Rectal smooth muscle tissue (tissue), 1 donor: ENCODE measurements around the gene RASL10A.
"Not testable (repeated sequence)": the region's sequence is repeated elsewhere in the genome, so short reads cannot be mapped to it uniquely, and the experiment has no call there.

Experiments
- H3K27ac ChIP-seq: one replicate; pipeline ENCODE4 v1.7.0; 2013; ENCODE audit warnings: low read depth, low read length, inconsistent platforms
- H3K27me3 ChIP-seq: one replicate; pipeline ENCODE4 v1.7.0; 2013; ENCODE audit warnings: low read length; ENCODE audit not compliant: control insufficient read depth, insufficient read depth
- H3K36me3 ChIP-seq: one replicate; pipeline ENCODE4 v1.7.0; 2013; ENCODE audit warnings: low read length; ENCODE audit not compliant: control insufficient read depth, insufficient read depth
- H3K4me1 ChIP-seq: one replicate; pipeline ENCODE4 v1.7.0; 2013; ENCODE audit warnings: low read length; ENCODE audit not compliant: control insufficient read depth, insufficient read depth
- H3K4me3 ChIP-seq: one replicate; pipeline ENCODE4 v1.7.0; 2013; ENCODE audit warnings: low read length
- H3K9ac ChIP-seq: one replicate; pipeline ENCODE4 v1.7.0; 2013; ENCODE audit warnings: low read length

RASL10A gene

GRCh38 chr22:29344889-29345288 lies 29.4 kb upstream of the RASL10A start:
- Histone ChIP-seq H3K4me1 (peaks cover 22% of the 10 kb centered on the region), H3K36me3 (peaks cover 55% of the 10 kb centered on the region), H3K27ac (peak overlapping the region; percentile 69)
- H3K27me3 ChIP-seq, H3K9ac ChIP-seq, H3K4me3 ChIP-seq: not testable (repeated sequence)

GRCh38 chr22:29344137-29344536 lies 28.6 kb upstream of the RASL10A start:
- Histone ChIP-seq H3K9ac (no peak overlapping the region), H3K4me1 (peaks cover 22% of the 10 kb centered on the region), H3K27me3 (no peaks in the 10 kb centered on the region), H3K36me3 (peaks cover 59% of the 10 kb centered on the region), H3K4me3 (no peak overlapping the region), H3K27ac (no peak overlapping the region)

- Histone ChIP-seq H3K27me3 (no peaks in the 10 kb centered on the region), H3K4me1 (peaks cover 22% of the 10 kb centered on the region), H3K4me3 (no peak overlapping the region), H3K27ac (peak overlapping the region; percentile 8), H3K36me3 (peaks cover 60% of the 10 kb centered on the region), H3K9ac (no peak overlapping the region)
These were observed 27.9 kb upstream of the RASL10A start for GRCh38 chr22:29343313-29343805.

- peaks cover 56% of the 10 kb centered on the region for H3K36me3 ChIP-seq
- H3K4me1 ChIP-seq: peaks cover 22% of the 10 kb centered on the region
These were observed 27.2 kb upstream of the RASL10A start for GRCh38 chr22:29342577-29343312.

GRCh38 chr22:29342177-29342576 lies 26.7 kb upstream of the RASL10A start:
- Histone ChIP-seq H3K4me1 (peaks cover 22% of the 10 kb centered on the region), H3K9ac (no peak overlapping the region), H3K27me3 (no peaks in the 10 kb centered on the region), H3K4me3 (no peak overlapping the region), H3K27ac (no peak overlapping the region), H3K36me3 (peaks cover 53% of the 10 kb centered on the region)

More at GRCh38 chr22:29342577-29343312, 27.2 kb upstream of the RASL10A start:
- no peak overlapping the region for H3K27ac ChIP-seq
- H3K4me3 ChIP-seq: no peak overlapping the region
- no peaks in the 10 kb centered on the region for H3K27me3 ChIP-seq
- no peak overlapping the region for H3K9ac ChIP-seq

GRCh38 chr22:29341849-29342127 lies 26.3 kb upstream of the RASL10A start:
- no peak overlapping the region for H3K9ac ChIP-seq
- H3K27me3 ChIP-seq: no peaks in the 10 kb centered on the region
- H3K4me1 ChIP-seq: peaks cover 20% of the 10 kb centered on the region
- H3K4me3 ChIP-seq: no peak overlapping the region
- H3K27ac ChIP-seq: no peak overlapping the region
- H3K36me3 ChIP-seq: peaks cover 49% of the 10 kb centered on the region

GRCh38 chr22:29341056-29341848 lies 25.8 kb upstream of the RASL10A start:
- H3K9ac ChIP-seq: no peak overlapping the region
- H3K4me3 ChIP-seq: no peak overlapping the region
- no peak overlapping the region for H3K27ac ChIP-seq
- H3K4me1 ChIP-seq: peaks cover 14% of the 10 kb centered on the region
- H3K27me3 ChIP-seq: no peaks in the 10 kb centered on the region
- peaks cover 49% of the 10 kb centered on the region for H3K36me3 ChIP-seq

- Histone ChIP-seq H3K27ac (no peak overlapping the region), H3K36me3 (peaks cover 53% of the 10 kb centered on the region), H3K9ac (no peak overlapping the region)
These were observed 25.1 kb upstream of the RASL10A start for GRCh38 chr22:29340566-29340965.

GRCh38 chr22:29339381-29340235 lies 24.1 kb upstream of the RASL10A start:
- H3K27ac ChIP-seq: no peak overlapping the region
- peaks cover 53% of the 10 kb centered on the region for H3K36me3 ChIP-seq
- no peak overlapping the region for H3K9ac ChIP-seq
- H3K27me3 ChIP-seq: no peaks in the 10 kb centered on the region
- H3K4me1 ChIP-seq: peaks cover 6% of the 10 kb centered on the region
- H3K4me3 ChIP-seq: no peak overlapping the region

More at GRCh38 chr22:29340566-29340965, 25.1 kb upstream of the RASL10A start:
- no peak overlapping the region for H3K4me3 ChIP-seq
- peaks cover 9% of the 10 kb centered on the region for H3K4me1 ChIP-seq
- no peaks in the 10 kb centered on the region for H3K27me3 ChIP-seq

- no peak overlapping the region for H3K27ac ChIP-seq
- H3K9ac ChIP-seq: no peak overlapping the region
- H3K36me3 ChIP-seq: peaks cover 55% of the 10 kb centered on the region
- no peak overlapping the region for H3K4me3 ChIP-seq
- H3K4me1 ChIP-seq: no peaks in the 10 kb centered on the region
- no peaks in the 10 kb centered on the region for H3K27me3 ChIP-seq
These were observed 22.9 kb upstream of the RASL10A start for GRCh38 chr22:29338398-29338797.

- Histone ChIP-seq H3K36me3 (peaks cover 50% of the 10 kb centered on the region), H3K27me3 (no peaks in the 10 kb centered on the region), H3K4me3 (no peak overlapping the region), H3K9ac (no peak overlapping the region), H3K4me1 (no peaks in the 10 kb centered on the region), H3K27ac (no peak overlapping the region)
These were observed 22.3 kb upstream of the RASL10A start for GRCh38 chr22:29337631-29338284.
